ENCODE results near the gene SHD. TPM values are rescaled to one million over a fixed set of nuclear protein-coding genes. Genes with fewer than 3 reads are reported as not detected.

The SHD gene
- total and polyA plus RNA-seq, 2 of the 4 experiments (the other 2 are of a cell fraction): not detected

GRCh38 chr19:4318460-4318859 is 39.4 kb downstream of the SHD start:
- TF ChIP-seq MXI1 (IDR thresholded peaks at IDR 0.05; ENCODE audit: borderline replicate concordance, low read depth, low read length): no peak
- TF ChIP-seq CHD1 (IDR thresholded peaks at IDR 0.05; ENCODE audit: low read depth, low read length): no peak
- TF ChIP-seq FOS (IDR thresholded peaks at IDR 0.05; ENCODE audit: low read depth, low read length): no peak
- no peak for TF ChIP-seq RCOR1 (IDR thresholded peaks at IDR 0.05; ENCODE audit: insufficient replicate concordance, low read length)
- Histone ChIP-seq H3K4me1 (ENCODE audit: control insufficient read depth, insufficient read depth, low read length) (no peaks in the 10 kb centered on the region), H3K14ac (replicated peaks; ENCODE audit: low read depth, low read length) (no peak overlapping the region), H3K9ac (ENCODE audit: low read depth, low read length) (no peak overlapping the region), H3K4me3 (ENCODE audit: insufficient read depth, low read depth, low read length) (no peak overlapping the region), H2BK20ac (ENCODE audit: low read depth, low read length) (no peak overlapping the region), H4K8ac (ENCODE audit: low read depth in 2 of 2, low read length in 2 of 2) (no peak overlapping the region), H2BK120ac (ENCODE audit: low read depth, low read length) (no peak overlapping the region), H3K27me3 (ENCODE audit: control insufficient read depth, insufficient read depth, low read length) (no peaks in the 10 kb centered on the region), H4K20me1 (ENCODE audit: insufficient read depth, low read length) (no peaks in the 10 kb centered on the region), H3K36me3 (ENCODE audit: control insufficient read depth, insufficient read depth, low read length) (no peaks in the 10 kb centered on the region; the same call in 1 of the 2 replicates), H3K23ac (ENCODE audit: low read depth, low read length) (no peak overlapping the region), H2AFZ (replicated peaks; ENCODE audit: low read length, poor library complexity) (peak overlapping the region; percentile 32), H3K56ac (ENCODE audit: extremely low read depth, insufficient read depth, low read length) (no peak overlapping the region), H2BK15ac (ENCODE audit: low read depth, low read length) (no peak overlapping the region), H3K9me1 (ENCODE audit: insufficient read depth, low read length) (no peaks in the 10 kb centered on the region), H3K18ac (ENCODE audit: low read depth, low read length) (no peak overlapping the region), H2AK5ac (ENCODE audit: low read depth, low read length) (no peak overlapping the region), H3K4ac (ENCODE audit: low read depth, low read length) (no peak overlapping the region), H4K91ac (ENCODE audit: insufficient read depth, low read depth, low read length) (no peak overlapping the region), H3K4me2 (ENCODE audit: low read depth, low read length) (no peak overlapping the region), H3K9me3 (ENCODE audit: control insufficient read depth, insufficient read depth, low read length) (peaks cover 3% of the 10 kb centered on the region; the same call in 1 of the 2 replicates), H3K27ac (ENCODE audit: insufficient read depth, low read length) (no peak overlapping the region), H3K79me1 (ENCODE audit: low read depth in 1 of 2, low read length in 2 of 2) (no peaks in the 10 kb centered on the region; a peak in 1 of 4 replicates), H4K5ac (ENCODE audit: low read depth, low read length) (no peak overlapping the region), H2AK9ac (replicated peaks; ENCODE audit: low read depth, low read length, poor library complexity) (peak overlapping the region; percentile 16), H2BK5ac (ENCODE audit: low read depth, low read length, poor library complexity, severe bottlenecking) (no peak overlapping the region)
- ATAC-seq (ENCODE audit: low read depth) (no peak), DNase-seq (no peak)
- dilution Hi-C loops (cut with HindIII; ENCODE audit: low sequenced_read_pairs, unreplicated experiment) (no loop called here), in situ Hi-C loops (cut with MboI; ENCODE audit: low sequenced_read_pairs) (no loop called here), intact Hi-C loops (cut with micrococcal nuclease) (no loop called here)
- POLR2A ChIA-PET (ENCODE audit: unreplicated experiment): no interaction called here
- BruUV-seq (replicated peaks): no TSS peak
- CTCF ChIA-PET: no interaction called here
- WGBS, 2 experiments (ENCODE audit: extremely low coverage in 2 of 2, insufficient read length in 1 of 2): 100% methylated on average over 1 of the region's 7 CpGs; no CpG with 5 or more reads in 1 of the 2 experiments
